SK-N-SH (cell line): Measurements from ENCODE around the gene MAN1A2. TPM values are rescaled to one million over a fixed set of nuclear protein-coding genes. Genes with fewer than 3 reads are reported as not detected.

Experiments used
- CTCF ChIA-PET: fragments of 300-600, 350-600 bp; formaldehyde crosslinking; extraction: SDS; loops from one replicate; lab custom pipeline; 2021; lab: Yijun Ruan, JAX
- POLR2A ChIA-PET: fragments of 350-600 bp; sonication (Branson Sonifier 250); formaldehyde crosslinking; extraction: SDS; loops from one replicate; lab custom pipeline; 2020; ENCODE audit warnings: antibody characterized with exemption, inconsistent platforms; lab: Yijun Ruan, JAX
- DNase-seq: peaks from one replicate; pipeline ENCODE4 v3.0.0; 2012
- H2AFZ ChIP-seq: fragments of 200-600 bp; sonication (generic); 2 replicates; pipeline ENCODE4 v1.8.1; 2016; ENCODE audit warnings: antibody characterized with exemption, mild to moderate bottlenecking, low read depth
- H3F3A ChIP-seq: fragments of 200-600 bp; sonication (generic); replicated peaks from 2 replicates; pipeline ENCODE3; 2016; ENCODE audit warnings: antibody characterized with exemption, mild to moderate bottlenecking; ENCODE audit not compliant: insufficient read depth
- H3K27ac ChIP-seq, 2 experiments: fragments of 200-500 bp in 1 of 2; fragments of 200-600 bp in 1 of 2; sonication (Bioruptor generic) in 1 of 2; sonication (generic), shearing (Covaris generic) in 1 of 2; 2 replicates each; pipeline versions ENCODE4 v1.5.1 to v1.6.1; 2014 to 2016; ENCODE audit warnings: low read depth in 2 of 2, inconsistent platforms in 1 of 2, low read length in 1 of 2, mild to moderate bottlenecking in 1 of 2, mixed read lengths in 1 of 2
- H3K27me3 ChIP-seq: fragments of 200-600 bp; sonication (generic), shearing (Covaris generic); 2 replicates; pipeline ENCODE4 v1.6.1; 2016; ENCODE audit warnings: mixed run types; ENCODE audit not compliant: insufficient read depth
- H3K36me3 ChIP-seq, 2 experiments: fragments of 200-500 bp in 1 of 2; fragments of 200-600 bp in 1 of 2; sonication (Bioruptor generic) in 1 of 2; sonication (generic) in 1 of 2; replicated peaks in 1 of 2; 2 replicates each; pipeline versions ENCODE3 to v1.5.1; 2014 to 2016; ENCODE audit warnings: low read length in 1 of 2, mild to moderate bottlenecking in 1 of 2; ENCODE audit not compliant: insufficient read depth in 2 of 2, control insufficient read depth in 1 of 2
- H3K4me1 ChIP-seq, 2 experiments: fragments of 200-500 bp in 1 of 2; fragments of 200-600 bp in 1 of 2; sonication (Bioruptor generic) in 1 of 2; sonication (generic), shearing (Covaris generic) in 1 of 2; 2 replicates each; pipeline versions ENCODE4 v1.5.1 to v1.6.1; 2014 to 2016; ENCODE audit warnings: low read depth in 1 of 2, low read length in 1 of 2, mixed run types in 1 of 2; ENCODE audit not compliant: insufficient read depth in 2 of 2, control insufficient read depth in 1 of 2
- H3K4me2 ChIP-seq: fragments of 200-600 bp; sonication (generic), shearing (Covaris generic); 2 replicates; pipeline ENCODE4 v1.6.1; 2017; ENCODE audit warnings: mixed run types
- H3K4me3 ChIP-seq, 2 experiments: fragments of 200-500 bp in 1 of 2; fragments of 200-600 bp in 1 of 2; sonication (Bioruptor generic) in 1 of 2; sonication (generic), shearing (Covaris generic) in 1 of 2; 2 replicates each; pipeline versions ENCODE4 v1.5.1 to v1.8.1; 2014 to 2016; ENCODE audit warnings: low read depth in 2 of 2, inconsistent platforms in 1 of 2, low read length in 1 of 2, mild to moderate bottlenecking in 1 of 2, mixed read lengths in 1 of 2, moderate library complexity in 1 of 2
- H3K79me2 ChIP-seq: fragments of 200-600 bp; sonication (generic); 2 replicates; pipeline ENCODE4 v1.8.1; 2017; ENCODE audit warnings: mild to moderate bottlenecking; ENCODE audit not compliant: insufficient read depth
- H3K9ac ChIP-seq: fragments of 200-600 bp; sonication (generic); 2 replicates; pipeline ENCODE4 v1.6.1; 2017; ENCODE audit warnings: mixed run types
- H3K9me2 ChIP-seq: fragments of 200-600 bp; sonication (generic); 2 replicates; pipeline ENCODE4 v1.6.1; 2017; ENCODE audit warnings: mixed run types
- H3K9me3 ChIP-seq: fragments of 200-600 bp; sonication (generic); 2 replicates; pipeline ENCODE4 v1.6.1; 2017; ENCODE audit warnings: mixed run types, mild to moderate bottlenecking, moderate library complexity
- H4K20me1 ChIP-seq: fragments of 200-600 bp; sonication (generic); 2 replicates; pipeline ENCODE4 v1.6.1; 2017; ENCODE audit warnings: mild to moderate bottlenecking, mixed run types; ENCODE audit not compliant: insufficient read depth
- ELF1 ChIP-seq: IDR thresholded peaks from 2 replicates; pipeline ENCODE4 v1.4.0; 2012
- EP300 ChIP-seq, 2 experiments: IDR thresholded peaks; 2 replicates each; pipeline versions ENCODE4 v1.4.0 to v1.6.1; 2012; ENCODE audit warnings: borderline replicate concordance in 1 of 2, low read depth in 1 of 2, low read length in 1 of 2
- FOSL2 ChIP-seq: IDR thresholded peaks from 2 replicates; pipeline ENCODE4 v1.4.0; 2012; ENCODE audit warnings: low read depth, mild to moderate bottlenecking, moderate library complexity, borderline replicate concordance
- FOXJ3 ChIP-seq: sonication (generic); formaldehyde crosslinking; IDR thresholded peaks from 2 replicates; pipeline ENCODE4 v1.5.1; 2020; ENCODE audit warnings: mild to moderate bottlenecking, missing genetic modification reagents
- GATA2 ChIP-seq: sonication (generic); formaldehyde crosslinking; IDR thresholded peaks from 2 replicates; pipeline ENCODE4 v1.5.0; 2020; ENCODE audit warnings: mild to moderate bottlenecking, missing genetic modification reagents
- NFIC ChIP-seq: IDR thresholded peaks from 2 replicates; pipeline ENCODE4 v1.4.0; 2012; ENCODE audit warnings: borderline replicate concordance
- PBX3 ChIP-seq: IDR thresholded peaks from 2 replicates; pipeline ENCODE4; 2012
- POLR2AphosphoS5 ChIP-seq: IDR thresholded peaks from 2 replicates; pipeline ENCODE4 v1.6.1; 2012; ENCODE audit warnings: low read depth, low read length
- RCOR1 ChIP-seq: fragments of 150-350 bp; IDR thresholded peaks from 2 replicates; pipeline ENCODE4 v1.6.1; 2017; ENCODE audit warnings: antibody characterized with exemption, low read length
- RXRA ChIP-seq: IDR thresholded peaks from 2 replicates; pipeline ENCODE4 v1.4.0; 2012; ENCODE audit warnings: low read depth, mild to moderate bottlenecking, borderline replicate concordance
- TCF12 ChIP-seq: IDR thresholded peaks from 2 replicates; pipeline ENCODE4 v1.4.0; 2012
- YY1 ChIP-seq: IDR thresholded peaks from 2 replicates; pipeline ENCODE4 v1.4.0; 2012; ENCODE audit warnings: low read depth, mild to moderate bottlenecking
- WGBS: methylation state at CpG from one replicate; pipeline ENCODE4 v1.1.6; 2017; ENCODE audit warnings: low lambda C conversion rate; 5-methylcytosine and 5-hydroxymethylcytosine counted together
- polyA plus RNA-seq, 3 experiments: library from polyadenylated mRNA; depleted of rRNA; stranded (reverse); fragments of >200 nt; gene quantifications; 2 replicates each; pipeline ENCODE4 v1.2.3, GENCODE V29; 2012
- TF ChIP-seq, protein P1 (sequence below): fragments of 150-350 bp; IDR thresholded peaks from 2 replicates; pipeline ENCODE4 v1.6.1; 2016; ENCODE audit warnings: mild to moderate bottlenecking, low read depth, low read length

The MAN1A2 gene
- polyA plus RNA-seq, 1 of the 3 experiments (the other 2 are of a cell fraction), result 6.0 TPM

GRCh38 chr1:117401761-117402160 lies 34.5 kb downstream of the MAN1A2 start:
- H3K9me2 ChIP-seq, result no peaks in the 10 kb centered on the region
- POLR2A ChIA-PET, result no interaction called here
- no peaks in the 10 kb centered on the region; the same call in 1 of the 2 replicates for H3K9me3 ChIP-seq
- H3K27me3 ChIP-seq, result no peaks in the 10 kb centered on the region
- peaks cover 30 to 31% of the 10 kb centered on the region in 2 experiments for H3K36me3 ChIP-seq
- H4K20me1 ChIP-seq, result no peaks in the 10 kb centered on the region
- H3K9ac ChIP-seq, result no peak overlapping the region
- H3K27ac ChIP-seq, result no peak overlapping the region
- TF ChIP-seq FOSL2 (no peak), POLR2AphosphoS5 (no peak), NFIC (no peak)
- CTCF ChIA-PET, result no interaction called here
- no peaks in the 10 kb centered on the region for H3K4me1 ChIP-seq
- DNase-seq, result no peak
- no peak overlapping the region for H3K4me2 ChIP-seq
- no peaks in the 10 kb centered on the region for H3F3A ChIP-seq
- H3K79me2 ChIP-seq, result peaks cover 44% of the 10 kb centered on the region
- H2AFZ ChIP-seq, result no peak overlapping the region
- no peak overlapping the region for H3K4me3 ChIP-seq

GRCh38 chr1:117403597-117403996 lies 36.3 kb downstream of the MAN1A2 start:
- WGBS, result 97% methylated on average over 3 of the region's 3 CpGs

DNA sequence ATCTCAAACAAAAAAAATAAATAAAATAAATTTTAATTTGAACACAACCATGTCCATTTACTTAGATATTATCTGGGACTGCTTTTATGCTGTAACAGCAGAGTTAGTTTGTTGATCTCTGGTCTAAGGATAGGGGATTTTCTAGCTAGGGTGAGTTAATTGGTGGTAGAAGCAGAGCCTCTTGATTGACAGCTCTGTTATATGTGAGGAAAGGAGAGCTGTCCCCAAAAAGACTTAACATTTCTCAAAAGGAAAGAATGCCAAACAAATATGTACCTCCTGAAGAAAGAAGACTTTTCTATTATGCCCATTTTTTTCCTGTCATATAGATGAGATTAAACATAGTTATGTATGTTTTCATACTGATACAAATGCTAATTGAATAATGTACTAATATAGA lies 37.8 kb downstream of the MAN1A2 start:
- peaks cover 28% of the 10 kb centered on the region; the same call in 1 of the 2 replicates for H3K79me2 ChIP-seq
- no peak for DNase-seq
- H3K27ac ChIP-seq, result no peak overlapping the region
- no peaks in the 10 kb centered on the region for H3K27me3 ChIP-seq
- H3F3A ChIP-seq, result peaks cover 4% of the 10 kb centered on the region
- no peak overlapping the region for H3K4me2 ChIP-seq
- no peak for TF ChIP-seq ELF1
- TF ChIP-seq, all 33 proteins: peak for 0
- H2AFZ ChIP-seq, result no peak overlapping the region
- no peaks in the 10 kb centered on the region for H3K4me1 ChIP-seq
- no peaks in the 10 kb centered on the region for H3K9me2 ChIP-seq
- H3K4me3 ChIP-seq, result no peak overlapping the region
- POLR2A ChIA-PET, result no interaction called here
- H3K9ac ChIP-seq, result no peak overlapping the region
- H3K36me3 ChIP-seq, result peaks cover 36 to 41% of the 10 kb centered on the region in 2 experiments
- CTCF ChIA-PET, result interaction anchor here (1.6 kb wide), 1 partner anchor 21 kb away, joined by 4 read pairs; no protein-coding TSS in a partner anchor
- H4K20me1 ChIP-seq, result no peaks in the 10 kb centered on the region
- H3K9me3 ChIP-seq, result no peaks in the 10 kb centered on the region; the same call in 1 of the 2 replicates

More at GRCh38 chr1:117403597-117403996, 36.3 kb downstream of the MAN1A2 start:
- Histone ChIP-seq H3K4me3 (no peak overlapping the region), H3K9ac (no peak overlapping the region), H3K27me3 (no peaks in the 10 kb centered on the region), H3K79me2 (peaks cover 32% of the 10 kb centered on the region; the same call in 1 of the 2 replicates), H3K9me3 (no peaks in the 10 kb centered on the region; the same call in 1 of the 2 replicates), H3K9me2 (no peaks in the 10 kb centered on the region), H3K4me1 (no peaks in the 10 kb centered on the region), H2AFZ (no peak overlapping the region), H3F3A (no peaks in the 10 kb centered on the region), H3K36me3 (peaks cover 36 to 41% of the 10 kb centered on the region in 2 experiments), H4K20me1 (no peaks in the 10 kb centered on the region), H3K4me2 (no peak overlapping the region), H3K27ac (no peak overlapping the region)
- TF ChIP-seq NFIC (no peak), TCF12 (no peak)
- no peak for DNase-seq
- POLR2A ChIA-PET, result no interaction called here
- CTCF ChIA-PET, result no interaction called here

DNA sequence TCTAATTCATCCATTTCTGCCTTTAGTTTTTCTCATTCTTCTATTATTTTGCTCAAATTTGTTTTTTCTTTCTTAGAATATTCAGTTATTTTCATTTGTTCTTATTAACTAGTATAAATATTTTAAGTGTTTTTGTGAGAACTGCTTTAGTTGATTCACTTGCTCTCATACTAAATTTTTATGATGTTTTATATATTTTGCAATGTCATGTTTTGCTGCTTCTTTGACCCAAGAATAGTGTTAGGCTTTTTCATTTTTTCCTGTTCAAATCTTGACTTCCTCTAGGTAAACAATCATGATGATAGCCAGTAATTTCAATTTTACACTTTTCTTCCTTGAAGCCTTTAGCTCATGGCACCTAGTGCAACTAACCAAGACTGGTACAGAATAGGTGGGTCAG lies 45.2 kb downstream of the MAN1A2 start:
- ChIA-PET CTCF (interaction anchor here (0.6 kb wide), 1 partner anchor 514 kb away, joined by 4 read pairs; no protein-coding TSS in a partner anchor), POLR2A (no interaction called here)
- H3K4me2 ChIP-seq, result no peak overlapping the region
- TF ChIP-seq, protein P1, sequence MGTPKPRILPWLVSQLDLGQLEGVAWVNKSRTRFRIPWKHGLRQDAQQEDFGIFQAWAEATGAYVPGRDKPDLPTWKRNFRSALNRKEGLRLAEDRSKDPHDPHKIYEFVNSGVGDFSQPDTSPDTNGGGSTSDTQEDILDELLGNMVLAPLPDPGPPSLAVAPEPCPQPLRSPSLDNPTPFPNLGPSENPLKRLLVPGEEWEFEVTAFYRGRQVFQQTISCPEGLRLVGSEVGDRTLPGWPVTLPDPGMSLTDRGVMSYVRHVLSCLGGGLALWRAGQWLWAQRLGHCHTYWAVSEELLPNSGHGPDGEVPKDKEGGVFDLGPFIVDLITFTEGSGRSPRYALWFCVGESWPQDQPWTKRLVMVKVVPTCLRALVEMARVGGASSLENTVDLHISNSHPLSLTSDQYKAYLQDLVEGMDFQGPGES, result no peak
- TF ChIP-seq RXRA (no peak), GATA2 (CRISPR knock-in tag) (no peak), RCOR1 (no peak), EP300 (IDR thresholded peaks at IDR 0.05; ENCODE audit: borderline replicate concordance in 1 of 2, low read depth in 1 of 2, low read length in 1 of 2) (no peak), PBX3 (no peak), YY1 (no peak), FOXJ3 (CRISPR knock-in tag) (no peak)

More for the DNA sequence above, 45.2 kb downstream of the MAN1A2 start:
- H3K4me1 ChIP-seq, result no peaks in the 10 kb centered on the region; a peak in 2 of 4 replicates
- H3K27ac ChIP-seq, result no peak overlapping the region
- peaks cover 9% of the 10 kb centered on the region; the same call in 1 of the 2 replicates for H3K79me2 ChIP-seq
- DNase-seq, result no peak
- H3K27me3 ChIP-seq, result no peaks in the 10 kb centered on the region
- no peak overlapping the region for H2AFZ ChIP-seq
- no peaks in the 10 kb centered on the region for H3K9me3 ChIP-seq
- no peaks in the 10 kb centered on the region for H4K20me1 ChIP-seq
- H3K36me3 ChIP-seq, result peaks cover 23 to 30% of the 10 kb centered on the region in 2 experiments
- H3K9me2 ChIP-seq, result 0 out of 2 replicates have a peak, but pooled peaks cover 4% of the 10 kb centered on the region
- no peak overlapping the region for H3K9ac ChIP-seq
- H3K4me3 ChIP-seq, result no peak overlapping the region
- peaks cover 4% of the 10 kb centered on the region for H3F3A ChIP-seq
